Activated CD4-positive, CD25-positive, alpha-beta regulatory T cell treated with anti-CD3 and anti-CD28 coated beads, Interleukin-2, amount 50 U/mL, for 16 hours (primary cell): ENCODE data around the gene CTLA4.

Experiments
- DNase-seq: peaks from one replicate; pipeline ENCODE4 v3.0.0-alpha.2; 2020; ENCODE audit warnings: low read depth, low spot score

Gene CTLA4

GRCh38 chr2:203867561-203868200, at the start of gene CTLA4:
CTLA4 (plus strand) TSS chr2:203867771; CDS start chr2:203867943, 172 bp downstream.
- DNase-seq: no peak

- DNase-seq: no peak
Measured at GRCh38 chr2:203818656-203819055, 48.9 kb upstream of the CTLA4 start.

GRCh38 chr2:203819434-203820133, 48.0 kb upstream of the CTLA4 start:
- no peak for DNase-seq

- DNase-seq: no peak
Measured at GRCh38 chr2:203820969-203821368, 46.6 kb upstream of the CTLA4 start.

GRCh38 chr2:203822240-203822639, 45.3 kb upstream of the CTLA4 start:
- DNase-seq: no peak

- DNase-seq: no peak
Measured at GRCh38 chr2:203823173-203823572, 44.4 kb upstream of the CTLA4 start.

GRCh38 chr2:203824057-203824456, 43.5 kb upstream of the CTLA4 start:
- no peak for DNase-seq

GRCh38 chr2:203824603-203825002, 43.0 kb upstream of the CTLA4 start:
- no peak for DNase-seq

GRCh38 chr2:203826704-203827103, 40.9 kb upstream of the CTLA4 start:
- no peak for DNase-seq

GRCh38 chr2:203830304-203831055, 37.1 kb upstream of the CTLA4 start:
- DNase-seq: no peak

- no peak for DNase-seq
Measured at GRCh38 chr2:203835420-203835819, 32.2 kb upstream of the CTLA4 start.

GRCh38 chr2:203835892-203836800, 31.4 kb upstream of the CTLA4 start:
- no peak for DNase-seq

GRCh38 chr2:203840655-203841205, 26.8 kb upstream of the CTLA4 start:
- no peak for DNase-seq

GRCh38 chr2:203841654-203842053, 25.9 kb upstream of the CTLA4 start:
- DNase-seq: no peak

- no peak for DNase-seq
Measured at GRCh38 chr2:203842373-203842772, 25.2 kb upstream of the CTLA4 start.

- DNase-seq: no peak
Measured at GRCh38 chr2:203846490-203847105, 21.0 kb upstream of the CTLA4 start.

GRCh38 chr2:203849010-203849409, 18.6 kb upstream of the CTLA4 start:
- DNase-seq: no peak

- no peak for DNase-seq
Measured at GRCh38 chr2:203852760-203853159, 14.8 kb upstream of the CTLA4 start.

- DNase-seq: no peak
Measured at GRCh38 chr2:203853271-203853670, 14.3 kb upstream of the CTLA4 start.

- no peak for DNase-seq
Measured at GRCh38 chr2:203853722-203854121, 13.8 kb upstream of the CTLA4 start.

GRCh38 chr2:203855274-203855673, 12.3 kb upstream of the CTLA4 start:
- no peak for DNase-seq
